Stimulated activated CD8-positive, alpha-beta memory T cell treated with anti-CD3 and anti-CD28 coated beads, Interleukin-7, amount 100 ng/mL, for 24 hours (primary cell): ENCODE data around the gene MAN1A1.

Source experiments
- DNase-seq: peaks from one replicate; pipeline ENCODE4 v3.0.0-alpha.2; 2020; ENCODE audit warnings: low read depth

Gene MAN1A1

DNA sequence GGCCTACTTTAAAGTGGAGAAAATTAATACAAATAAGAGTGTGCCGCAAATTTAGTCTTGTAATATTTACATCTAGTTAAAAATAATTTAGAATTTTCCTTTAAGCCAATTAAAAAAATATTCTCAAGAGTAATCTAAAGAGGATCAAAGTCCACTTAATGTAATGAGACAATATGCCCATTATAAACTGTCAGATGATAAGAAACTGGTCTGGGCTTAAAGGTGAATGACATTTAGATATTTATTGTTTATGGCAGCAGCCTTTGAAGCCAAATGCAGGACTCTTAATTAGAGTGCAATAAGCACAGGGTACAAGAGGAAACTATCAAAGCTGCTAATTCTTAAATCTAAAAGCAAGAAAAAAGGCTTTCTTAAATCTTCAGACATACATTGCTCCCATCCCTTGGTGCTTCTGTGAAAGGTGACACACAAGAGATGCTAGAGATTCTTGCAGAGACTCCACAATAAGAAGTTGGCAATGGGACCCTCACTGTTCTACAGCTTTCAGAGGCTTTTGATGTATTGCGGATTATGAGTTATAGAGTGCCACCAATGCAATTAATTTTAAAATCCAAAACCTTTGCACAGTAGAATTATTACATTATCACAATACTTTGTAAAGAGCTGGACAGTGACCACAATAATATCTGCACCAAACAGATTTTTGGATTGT, 116.1 kb downstream of the MAN1A1 start:
- DNase-seq, result no peak

DNA sequence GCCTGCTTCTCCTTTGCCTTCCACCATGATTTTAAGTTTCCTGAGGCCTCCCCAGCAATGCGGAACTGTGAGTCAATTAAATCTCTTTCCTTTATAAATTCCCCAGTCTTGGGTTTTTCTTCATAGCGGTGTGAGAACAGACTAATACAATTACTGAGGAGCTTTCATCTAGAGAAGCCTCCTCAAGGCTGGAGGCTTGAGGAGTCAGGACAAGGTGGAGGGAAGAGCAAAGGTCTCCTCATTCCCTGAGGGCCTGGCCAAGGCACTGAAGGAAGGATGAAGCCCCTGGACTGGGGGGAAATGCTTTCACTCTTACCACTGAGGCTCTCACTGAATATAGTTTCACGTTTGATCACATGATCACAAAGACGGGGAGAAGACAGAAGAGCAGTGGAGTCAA, 118.2 kb downstream of the MAN1A1 start:
- no peak for DNase-seq

DNA sequence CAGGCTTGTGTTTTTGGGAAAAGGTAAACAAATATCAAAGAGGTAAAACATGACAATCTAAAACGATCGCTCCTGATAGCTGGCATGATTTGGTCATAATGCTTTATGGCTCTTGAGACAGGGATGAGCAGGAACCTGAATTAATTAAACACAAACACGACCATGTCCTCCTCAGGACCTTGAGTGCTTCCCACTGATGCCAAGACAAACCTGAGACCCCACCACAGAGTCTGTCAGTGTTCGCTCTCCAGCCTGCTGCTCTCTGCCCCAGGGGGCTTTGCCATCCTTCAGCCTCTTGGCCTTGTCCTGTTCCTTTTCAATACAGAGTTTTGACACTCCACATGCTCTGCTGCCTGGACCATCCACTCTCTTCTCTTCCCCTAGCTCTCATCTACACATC, 119.4 kb downstream of the MAN1A1 start:
- DNase-seq, result no peak

DNA sequence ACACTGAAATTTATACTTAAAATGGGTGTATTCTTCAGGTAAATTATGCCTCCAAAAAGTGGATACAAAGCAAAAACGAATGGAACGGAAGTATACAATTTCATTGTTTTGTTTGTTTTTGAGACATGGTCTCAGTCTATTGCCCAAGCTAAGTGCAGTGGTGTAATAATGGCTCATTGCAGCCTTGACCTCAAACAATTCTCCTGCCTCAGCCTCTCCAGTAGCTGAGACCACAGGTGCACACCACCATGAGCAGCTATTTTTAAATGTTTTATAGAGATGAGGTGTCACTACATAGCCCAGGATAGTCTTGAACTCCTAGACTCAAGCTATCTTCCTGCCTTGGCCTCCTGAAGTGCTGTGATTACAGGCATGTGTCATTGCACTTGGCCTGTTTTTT, 122.2 kb downstream of the MAN1A1 start:
- no peak for DNase-seq

DNA sequence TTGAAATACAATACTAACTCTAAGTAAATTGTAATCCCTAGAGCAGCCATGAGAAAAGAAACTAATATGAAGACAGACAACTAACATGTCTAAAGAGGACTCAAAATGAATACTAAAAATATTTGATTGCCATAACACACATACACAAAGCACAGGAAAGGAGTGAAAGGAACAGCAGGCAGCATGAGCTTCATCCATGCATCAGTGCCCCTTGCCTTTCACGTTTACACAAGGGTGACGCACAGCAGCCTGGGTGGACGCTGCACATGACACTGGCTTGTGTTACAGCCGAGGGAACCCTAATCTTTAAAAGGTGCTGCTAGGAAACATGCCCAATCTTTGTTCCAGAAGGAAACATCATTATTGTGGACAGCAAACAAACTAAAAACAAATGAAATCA, 123.5 kb downstream of the MAN1A1 start:
- DNase-seq, result no peak

DNA sequence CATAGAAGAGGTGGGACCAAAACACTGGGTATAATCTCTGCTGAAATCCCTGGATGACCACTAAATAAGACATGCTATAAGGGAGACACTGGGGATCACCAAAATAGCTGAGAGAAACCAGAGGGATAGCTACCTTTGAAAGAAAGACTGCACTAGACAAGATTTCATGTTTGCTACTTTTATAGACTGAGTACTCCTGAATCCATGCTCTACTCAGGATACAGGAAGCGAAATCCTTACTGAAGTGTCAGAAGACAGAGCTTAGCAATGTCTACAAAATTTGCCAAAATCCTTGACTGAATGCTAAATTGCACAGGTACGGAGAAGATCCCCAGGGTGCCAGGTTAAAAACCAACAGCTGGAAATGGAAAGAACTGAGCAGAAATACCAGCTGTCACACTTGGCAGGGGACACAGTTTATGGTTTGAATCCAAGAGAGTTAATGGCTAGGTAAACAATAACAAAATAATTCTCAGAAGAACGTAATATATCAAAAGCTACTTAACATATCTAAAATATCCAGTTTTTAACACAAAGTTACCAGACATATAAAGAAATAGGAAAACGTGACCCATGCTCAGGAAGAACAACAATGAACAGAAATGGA, 125.4 kb downstream of the MAN1A1 start:
- DNase-seq, result no peak

DNA sequence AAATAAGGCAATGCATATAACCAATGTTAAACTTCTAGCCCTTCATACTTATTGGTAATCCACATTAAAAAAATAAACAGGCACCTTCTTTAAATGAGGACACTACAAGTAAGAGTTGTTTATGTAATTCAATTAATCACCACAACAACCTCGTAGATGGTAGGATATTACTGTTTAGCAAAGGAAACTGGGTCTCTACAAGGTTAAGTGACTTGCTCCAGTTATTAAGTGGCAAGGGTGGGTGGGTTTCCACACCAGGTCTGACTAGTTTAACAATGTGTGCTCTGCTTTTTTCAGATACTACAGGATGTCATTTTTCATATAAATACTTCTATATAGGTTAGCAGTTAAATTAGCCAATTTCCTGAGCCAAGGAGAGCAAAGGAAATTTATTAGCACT, 129.1 kb downstream of the MAN1A1 start:
- no peak for DNase-seq

DNA sequence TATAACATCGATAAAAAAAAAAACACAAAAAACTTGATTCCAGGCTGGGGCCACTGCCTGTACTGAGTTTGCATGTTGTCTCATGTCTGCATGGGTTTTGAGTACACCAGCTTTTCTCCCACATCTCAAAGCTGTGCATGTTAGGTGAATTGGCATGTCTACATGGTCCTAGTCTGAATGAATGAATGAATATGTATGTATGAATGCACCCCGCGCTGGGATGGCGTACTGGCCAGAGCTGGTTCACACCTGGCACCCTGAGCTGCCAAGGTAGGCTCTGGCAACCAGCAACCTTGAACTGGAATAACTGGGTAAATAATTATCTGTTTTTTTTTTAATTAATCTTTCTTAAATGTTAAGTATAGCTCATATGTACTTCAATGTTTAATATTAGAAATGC, 131.0 kb downstream of the MAN1A1 start:
- DNase-seq, result no peak

DNA sequence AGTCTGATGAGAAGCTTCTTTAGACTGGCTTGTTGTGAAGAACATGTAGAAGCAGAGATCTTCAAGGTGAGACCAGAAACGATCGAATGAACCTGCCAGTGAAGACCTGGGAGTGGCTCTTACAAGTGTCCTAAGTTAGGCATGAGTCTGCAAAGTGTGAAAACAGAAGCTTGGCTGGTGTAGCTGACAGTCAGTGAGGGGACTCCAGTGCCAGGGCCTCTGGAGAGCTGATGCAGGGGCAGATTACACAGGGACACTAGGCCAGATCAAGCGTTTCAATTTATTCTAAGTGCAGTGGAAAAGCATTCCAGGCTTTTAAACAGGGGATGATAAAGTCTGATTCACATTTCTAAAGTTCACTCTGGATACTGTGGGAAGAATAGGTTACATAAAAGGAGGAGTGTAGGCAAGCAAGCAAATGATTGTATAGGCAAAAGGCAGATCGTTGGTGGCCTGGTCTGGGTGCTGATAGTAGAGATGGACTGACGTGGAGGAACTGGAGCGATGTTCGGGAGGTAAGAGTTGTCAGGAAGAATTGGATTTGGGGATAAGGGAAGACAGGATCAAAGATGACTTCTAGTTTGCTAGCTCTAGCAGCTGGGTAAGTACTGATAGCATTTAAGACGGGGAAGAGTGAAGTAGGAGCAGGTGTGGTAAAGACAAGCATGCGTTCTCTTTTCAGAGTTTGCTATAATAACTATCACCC, 133.5 kb downstream of the MAN1A1 start:
- DNase-seq, result no peak

DNA sequence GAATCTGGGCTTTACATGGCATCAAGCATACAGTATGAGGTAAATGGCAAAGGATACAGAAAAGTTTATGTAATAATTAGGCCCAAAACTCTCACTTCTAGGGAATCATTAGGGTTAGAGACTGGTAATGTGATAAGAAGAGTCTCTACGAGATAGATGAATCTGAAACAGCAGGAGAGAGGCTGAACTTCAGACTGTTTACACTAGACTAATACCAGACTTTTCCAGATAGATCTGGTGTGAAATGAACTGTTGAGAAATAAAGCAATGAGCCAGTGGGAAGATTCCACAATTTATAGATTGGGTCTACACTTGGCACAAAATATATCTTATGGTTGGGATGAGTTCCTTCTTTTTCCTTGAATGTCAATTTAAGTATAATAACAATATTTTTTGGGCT, 134.3 kb downstream of the MAN1A1 start:
- no peak for DNase-seq

DNA sequence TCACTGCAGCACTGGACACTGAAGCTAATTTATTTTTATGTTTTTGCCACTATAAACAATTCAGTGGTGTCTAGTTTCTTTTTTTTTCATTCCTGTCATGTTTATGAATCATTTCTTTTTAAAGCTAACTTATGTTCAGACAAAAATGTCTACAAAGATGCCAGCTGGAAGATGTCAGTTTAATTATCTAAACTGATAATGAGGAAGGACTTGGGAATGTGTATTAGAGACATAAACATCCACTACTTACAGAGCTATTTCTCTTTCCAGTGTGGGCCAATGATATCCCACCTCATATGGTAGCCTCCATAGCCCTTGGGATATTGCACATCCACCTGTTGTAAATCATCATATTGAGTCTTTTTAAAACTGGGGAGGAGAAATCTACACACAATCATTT, 139.0 kb downstream of the MAN1A1 start:
- DNase-seq, result no peak

DNA sequence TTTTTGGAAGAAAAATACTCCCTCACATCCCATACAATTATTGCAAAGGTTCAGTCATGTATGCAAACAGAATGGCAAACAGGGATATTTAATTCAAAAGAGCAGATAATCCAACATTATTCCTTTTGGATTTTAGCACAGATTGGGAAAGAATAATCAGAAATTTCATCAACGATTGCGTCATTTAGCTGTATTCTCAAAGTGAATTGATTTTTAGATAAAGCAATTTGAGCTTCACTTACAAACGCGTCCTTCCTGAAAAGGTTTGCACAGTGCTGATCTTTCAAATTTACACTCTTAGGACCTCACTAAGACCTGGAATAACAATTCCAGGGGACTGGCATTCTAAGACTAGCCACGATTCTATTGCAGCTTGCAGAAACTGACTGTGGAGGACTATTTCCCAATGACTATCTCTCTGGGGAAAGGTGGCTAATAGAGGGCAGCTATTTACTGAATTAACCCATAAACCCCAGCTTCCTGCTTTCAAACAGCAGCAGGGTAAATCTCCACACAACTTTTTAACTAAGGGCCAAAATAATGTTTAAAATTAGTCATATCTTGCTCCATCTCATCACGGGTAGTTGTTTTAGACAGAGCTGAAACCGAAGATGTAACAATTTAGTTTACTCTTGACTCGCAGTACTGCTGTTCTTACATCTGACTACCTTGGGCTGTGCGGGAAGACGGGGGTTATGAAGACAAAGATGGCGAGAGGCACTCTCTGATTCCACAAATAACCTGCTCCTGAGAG, 139.9 kb downstream of the MAN1A1 start:
- DNase-seq, result no peak

DNA sequence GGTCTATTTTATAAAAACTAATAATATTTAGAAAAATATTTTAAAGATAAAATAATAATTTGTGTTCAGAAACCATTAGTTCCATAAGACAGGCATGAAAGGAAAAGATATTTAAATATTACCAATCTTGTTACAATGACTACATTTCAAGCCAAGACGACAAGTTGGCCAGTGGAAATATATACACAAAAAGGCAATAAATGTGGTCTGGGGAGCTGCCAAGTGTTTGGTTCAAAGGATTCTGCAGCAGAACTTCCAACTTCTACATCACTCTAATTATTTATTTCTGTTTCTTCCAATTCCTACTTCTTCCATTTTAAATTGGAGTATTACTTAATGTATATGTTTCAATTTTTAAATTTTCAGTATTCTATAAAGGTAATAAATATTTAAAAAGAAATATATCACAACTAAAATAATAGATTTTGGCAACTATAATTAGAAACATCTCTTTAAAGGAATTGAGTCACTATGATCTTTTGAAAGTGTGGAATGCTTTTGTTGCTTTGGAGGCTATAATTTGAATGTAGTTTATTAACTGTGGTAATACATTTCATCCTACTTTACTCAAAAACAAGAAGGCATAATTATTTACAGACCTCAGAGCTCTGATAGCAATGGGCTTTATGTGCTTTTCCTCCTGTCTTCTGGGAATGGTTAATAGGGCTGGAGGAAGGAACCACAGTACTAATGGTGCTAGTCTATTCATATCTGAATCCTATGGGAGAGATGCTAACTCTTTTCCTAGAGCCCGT, 141.4 kb downstream of the MAN1A1 start:
- no peak for DNase-seq

DNA sequence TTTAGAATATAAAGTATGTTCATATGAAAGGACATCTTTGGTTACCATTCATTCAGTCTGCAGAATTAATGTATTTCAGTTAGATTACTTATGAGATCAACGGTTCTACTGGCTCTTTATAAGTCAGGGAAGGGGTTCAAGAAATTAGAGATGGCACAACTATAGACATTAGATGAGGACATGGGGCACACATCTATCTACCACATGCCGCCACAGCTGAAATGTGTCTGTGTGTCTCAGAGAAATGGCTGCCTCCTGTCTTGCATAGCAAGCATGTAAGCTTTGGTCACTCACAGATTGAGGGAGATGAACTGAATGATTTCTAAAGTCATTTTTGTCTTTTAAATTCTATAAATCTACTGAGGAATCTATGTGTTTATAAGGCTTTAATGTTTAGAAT, 142.2 kb downstream of the MAN1A1 start:
- DNase-seq, result no peak

DNA sequence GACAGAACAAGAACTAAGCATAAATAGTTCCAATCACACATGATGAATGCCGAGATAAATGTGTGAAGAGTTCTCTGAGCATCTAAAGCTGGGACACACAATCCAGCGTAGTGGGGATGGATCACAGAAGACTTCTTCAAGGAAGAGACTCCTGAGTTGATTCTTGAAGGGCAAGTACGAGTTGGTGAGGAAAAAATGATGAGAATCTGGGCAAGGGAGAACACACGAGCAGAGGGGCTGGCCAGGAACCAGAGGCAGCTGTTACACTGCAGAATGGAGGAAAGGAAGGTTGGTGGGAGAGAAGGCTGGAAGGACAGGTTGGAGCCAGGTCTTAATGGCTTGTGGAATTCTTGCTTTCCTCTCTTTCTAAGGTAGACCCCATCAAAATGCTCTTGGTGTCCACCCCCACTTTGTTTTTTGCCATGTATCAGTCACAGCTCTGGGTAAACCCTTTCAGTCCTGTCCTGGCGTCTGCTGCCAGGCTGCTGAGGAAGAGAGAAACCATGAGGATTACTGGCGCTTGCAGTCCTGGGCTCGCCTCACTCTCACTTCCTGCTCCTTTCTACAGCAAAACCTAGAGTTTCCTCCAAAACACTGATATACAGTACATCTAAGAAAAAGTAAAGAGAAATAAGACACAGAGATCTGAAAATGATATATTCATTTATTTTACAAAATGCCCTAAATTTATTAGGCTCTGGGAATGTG, 143.5 kb downstream of the MAN1A1 start:
- no peak for DNase-seq

DNA sequence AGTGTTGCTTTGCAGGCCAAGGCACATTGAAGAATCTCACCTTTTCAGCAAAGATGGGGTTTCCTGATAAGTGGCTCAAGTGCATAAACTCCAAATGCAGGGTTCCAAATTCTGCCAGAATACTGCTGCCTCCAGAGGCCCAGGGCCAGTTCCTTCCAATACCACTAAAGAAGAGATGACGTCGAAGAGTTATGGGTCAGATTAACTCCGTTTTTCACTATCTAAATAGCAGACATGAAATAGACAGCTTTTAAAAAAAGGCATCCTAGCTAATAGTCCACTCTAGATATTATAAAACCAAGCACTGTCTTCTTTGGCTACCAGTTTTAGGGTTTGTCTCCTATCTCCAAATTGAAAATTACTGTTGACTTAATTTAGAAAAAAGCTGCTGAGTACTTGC, 144.8 kb downstream of the MAN1A1 start:
- no peak for DNase-seq

DNA sequence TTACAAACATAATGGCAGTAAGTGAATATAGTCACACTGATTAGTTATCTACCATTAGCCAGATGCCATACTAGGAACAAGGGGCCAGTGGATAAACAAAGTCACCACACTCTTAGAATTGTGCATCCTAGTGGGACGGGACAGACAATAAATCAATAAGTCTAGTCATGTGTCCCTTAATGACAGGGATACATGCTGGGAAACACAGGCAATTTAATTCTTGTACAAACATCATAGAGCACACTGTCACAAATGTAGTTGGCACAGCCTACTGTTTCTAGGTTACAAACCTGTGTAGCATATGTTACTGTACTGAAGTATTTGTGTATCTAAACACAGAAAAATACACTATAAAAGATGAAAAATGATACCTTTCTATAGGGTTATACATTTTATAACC, 148.1 kb downstream of the MAN1A1 start:
- no peak for DNase-seq

DNA sequence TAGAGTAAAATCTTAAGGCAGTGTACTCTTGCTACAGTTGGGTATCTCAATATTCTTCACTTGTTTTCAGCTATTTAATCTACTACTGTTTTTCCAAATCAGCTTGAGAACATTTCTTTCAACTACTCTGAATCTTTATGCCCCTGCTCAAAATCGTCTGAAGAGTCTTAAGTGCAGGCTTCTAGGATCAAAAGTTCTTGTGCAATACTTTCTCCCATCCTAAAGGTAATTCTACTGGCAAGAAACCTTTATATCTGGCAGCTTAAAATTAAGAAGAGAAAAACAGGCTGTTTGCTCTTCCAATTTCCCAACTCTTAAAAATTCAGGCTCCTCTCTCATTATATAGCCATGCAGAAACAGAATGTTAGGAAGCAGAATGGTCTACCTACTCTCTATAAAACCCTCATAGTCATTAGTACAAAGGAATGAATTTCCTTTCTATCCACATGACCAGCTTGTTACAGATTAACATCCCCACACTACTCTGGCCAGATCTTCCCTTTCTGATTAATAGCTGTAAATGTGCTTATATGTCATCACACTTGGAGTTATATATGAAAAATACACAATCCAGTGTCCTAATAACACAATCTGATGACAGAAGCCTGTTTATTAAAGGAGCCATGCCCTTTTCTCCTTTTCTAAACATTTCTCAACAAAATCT, 148.9 kb downstream of the MAN1A1 start:
- no peak for DNase-seq

DNA sequence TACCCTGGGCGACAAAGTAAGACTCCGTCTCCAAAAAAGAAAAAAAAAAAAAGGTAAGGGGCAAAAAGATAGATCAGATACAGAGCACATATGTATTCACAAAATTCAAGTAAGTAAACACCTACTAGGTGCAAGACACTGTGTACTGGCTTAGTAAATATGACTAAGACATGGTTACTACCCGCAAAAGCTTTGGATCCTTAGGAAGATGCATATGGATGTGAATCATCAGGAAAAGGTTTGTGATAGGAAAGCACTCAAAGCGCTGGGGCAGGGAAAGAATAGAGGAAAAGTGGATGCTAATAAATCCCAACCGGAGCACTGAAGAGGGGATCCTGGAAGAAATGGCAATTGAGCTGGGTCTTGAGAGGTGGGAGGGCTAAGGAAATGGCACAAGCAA, 152.3 kb downstream of the MAN1A1 start:
- DNase-seq, result no peak

DNA sequence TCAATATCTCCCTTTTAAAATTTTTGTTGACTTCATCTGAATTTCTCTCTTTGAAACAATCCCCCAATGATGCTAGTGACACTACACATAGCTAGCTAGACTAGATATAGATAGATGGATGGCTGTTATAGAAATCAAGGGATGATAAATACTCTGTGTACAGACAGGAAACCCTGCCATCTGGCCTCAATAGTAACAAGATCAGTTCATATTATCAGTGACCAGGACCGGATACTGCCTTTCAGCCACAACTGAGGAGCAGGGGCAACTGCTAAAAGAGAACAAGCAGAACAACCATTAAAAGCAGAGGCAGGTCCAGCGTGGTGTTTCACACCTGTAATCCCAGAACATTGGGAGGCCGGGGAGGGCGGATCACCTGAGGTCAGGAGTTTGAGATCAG, 152.8 kb downstream of the MAN1A1 start:
- no peak for DNase-seq

DNA sequence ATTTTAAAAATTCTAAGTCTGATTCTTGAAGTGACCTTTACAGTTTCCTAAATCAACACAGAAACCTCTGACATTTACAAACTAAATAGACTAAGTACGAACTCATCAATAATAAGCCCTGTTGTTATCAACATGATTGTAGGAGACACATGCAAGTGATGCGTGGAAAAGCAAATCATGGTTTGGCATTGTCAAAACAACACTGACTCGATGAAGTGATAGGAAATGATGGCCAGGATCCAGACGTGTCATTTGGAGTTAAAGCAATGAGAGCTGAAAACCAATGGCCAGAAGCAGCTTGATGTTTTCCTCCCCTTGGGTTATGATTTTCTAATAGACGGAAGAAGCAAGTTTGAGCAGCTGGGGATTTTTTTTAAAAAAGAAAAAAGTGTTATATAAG, 153.7 kb downstream of the MAN1A1 start:
- DNase-seq, result no peak
